SK-N-DZ (cell line): ENCODE data around the gene HCFC1. TPM values are rescaled to one million over a fixed set of nuclear protein-coding genes. Genes with fewer than 3 reads are reported as not detected.
A peak's percentile ranks its signal among the peaks of the same experiment; 100 is the strongest.

Source experiments
- DNase-seq: peaks from one replicate; pipeline ENCODE4 v3.0.0-alpha.2; 2015; ENCODE audit warnings: low spot score
- polyA plus RNA-seq, 2 experiments: library from polyadenylated mRNA; depleted of rRNA; stranded (reverse); fragments of >200 nt; gene quantifications; 2 replicates each; pipeline ENCODE4 v1.2.3, GENCODE V29; 2014

The HCFC1 gene
- 45.0 and 49.1 TPM in 2 replicates for polyA plus RNA-seq (2014; cell fraction: cytosol; rRNA removed)
- polyA plus RNA-seq (2014; cell fraction: nucleus; rRNA removed): 32.0 and 63.7 TPM in 2 replicates

DNA sequence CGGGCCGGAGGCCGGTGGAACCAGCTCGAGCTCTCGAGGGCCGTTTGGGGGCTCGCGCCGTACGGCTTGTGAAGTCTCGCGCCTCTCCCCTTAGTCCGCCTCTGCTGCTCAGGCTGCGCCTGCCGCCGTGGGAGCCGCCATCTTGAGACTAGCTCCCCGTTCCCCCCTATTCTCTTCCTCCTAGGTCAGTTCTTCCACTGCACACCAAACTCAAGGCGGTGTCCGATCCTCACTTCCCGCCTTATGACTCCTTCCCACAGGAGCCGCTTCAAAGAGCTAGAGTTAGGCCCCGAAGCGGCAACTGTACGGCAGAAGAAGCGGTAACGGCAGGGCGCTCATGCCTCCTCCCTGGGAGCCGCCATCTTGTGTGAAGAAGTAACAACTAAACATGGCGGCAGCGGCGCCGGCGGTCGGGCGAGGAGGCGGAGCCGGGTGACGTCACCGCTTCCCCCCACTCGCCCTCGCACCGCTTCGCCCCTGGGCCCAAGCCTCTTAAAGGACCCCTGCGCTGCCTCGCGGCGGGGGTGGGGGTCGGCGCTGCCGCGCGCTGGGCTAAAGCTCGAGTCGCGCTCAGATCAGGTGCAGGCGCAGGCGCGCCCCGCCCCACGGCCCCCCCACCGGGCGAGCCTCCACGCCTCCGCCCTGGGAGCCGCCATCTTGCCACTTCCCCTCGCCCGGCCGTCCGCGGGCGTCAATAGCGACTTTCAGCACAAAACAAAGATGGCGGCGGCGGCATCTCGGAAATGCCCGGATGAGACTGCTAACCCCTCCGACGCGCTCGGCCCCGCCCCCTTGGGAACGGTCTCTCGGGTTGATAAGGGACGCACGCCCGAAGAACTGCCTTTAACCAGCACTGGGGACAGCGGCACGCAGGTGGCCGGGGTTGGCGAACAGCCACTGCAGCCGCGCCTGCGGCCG lies at the start of gene HCFC1:
TSS of gene HCFC1 (minus strand) at position 369 of the 918 bp plus-strand sequence. CDS start 978 bp downstream, outside the sequence.
- DNase-seq: peak; percentile 95

DNA sequence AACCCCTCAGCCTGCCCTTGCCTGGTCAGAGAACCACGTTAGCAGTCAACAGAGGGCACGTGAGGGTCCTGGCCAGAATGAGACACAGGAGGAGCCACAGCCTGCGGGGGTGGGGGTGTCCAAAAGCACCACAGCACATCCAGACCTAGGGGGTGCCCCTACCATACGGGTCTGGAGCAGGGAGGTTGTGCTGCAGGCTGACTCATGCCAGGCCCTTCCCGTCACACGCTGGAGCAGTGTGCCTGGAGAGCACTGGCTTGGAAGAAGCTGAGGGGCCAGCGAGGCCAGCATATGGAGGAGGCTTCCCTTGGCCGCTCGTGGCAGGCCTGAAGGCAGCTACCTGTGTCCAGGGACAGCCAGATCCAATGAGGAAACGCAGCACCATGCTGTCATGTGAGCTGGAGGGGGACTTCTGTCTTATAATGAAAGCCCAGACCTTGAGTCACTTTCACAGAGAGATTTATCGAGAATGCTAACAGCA lies 49.6 kb upstream of the HCFC1 start:
- DNase-seq: no peak

DNA sequence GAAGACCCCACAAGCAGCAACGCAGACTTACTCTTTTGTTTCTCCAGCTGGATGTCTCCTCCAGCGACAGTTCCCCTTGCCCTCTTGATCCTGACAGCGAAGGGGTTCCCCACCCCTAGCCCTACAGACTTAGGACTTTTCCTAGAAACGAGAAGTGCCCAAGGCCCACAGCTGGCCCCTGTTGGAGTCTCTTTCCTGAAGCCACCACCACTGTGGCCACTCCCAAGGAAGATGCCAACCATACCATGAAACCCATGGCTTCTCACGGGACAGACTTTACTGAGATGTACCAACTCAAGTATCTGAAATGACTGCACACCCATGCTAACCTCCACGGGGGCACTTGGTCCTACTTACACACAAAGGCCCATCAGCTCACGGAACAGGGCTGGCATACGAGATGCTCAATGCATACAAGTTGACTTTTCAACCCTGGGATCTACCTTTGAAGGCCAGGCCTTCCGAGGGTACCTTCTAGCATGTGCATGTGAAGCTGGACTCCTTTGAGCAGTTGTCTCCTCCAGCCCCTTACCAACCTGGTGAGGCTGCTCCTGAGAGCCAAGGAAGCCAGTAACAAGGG lies 49.0 kb upstream of the HCFC1 start:
- DNase-seq: no peak

DNA sequence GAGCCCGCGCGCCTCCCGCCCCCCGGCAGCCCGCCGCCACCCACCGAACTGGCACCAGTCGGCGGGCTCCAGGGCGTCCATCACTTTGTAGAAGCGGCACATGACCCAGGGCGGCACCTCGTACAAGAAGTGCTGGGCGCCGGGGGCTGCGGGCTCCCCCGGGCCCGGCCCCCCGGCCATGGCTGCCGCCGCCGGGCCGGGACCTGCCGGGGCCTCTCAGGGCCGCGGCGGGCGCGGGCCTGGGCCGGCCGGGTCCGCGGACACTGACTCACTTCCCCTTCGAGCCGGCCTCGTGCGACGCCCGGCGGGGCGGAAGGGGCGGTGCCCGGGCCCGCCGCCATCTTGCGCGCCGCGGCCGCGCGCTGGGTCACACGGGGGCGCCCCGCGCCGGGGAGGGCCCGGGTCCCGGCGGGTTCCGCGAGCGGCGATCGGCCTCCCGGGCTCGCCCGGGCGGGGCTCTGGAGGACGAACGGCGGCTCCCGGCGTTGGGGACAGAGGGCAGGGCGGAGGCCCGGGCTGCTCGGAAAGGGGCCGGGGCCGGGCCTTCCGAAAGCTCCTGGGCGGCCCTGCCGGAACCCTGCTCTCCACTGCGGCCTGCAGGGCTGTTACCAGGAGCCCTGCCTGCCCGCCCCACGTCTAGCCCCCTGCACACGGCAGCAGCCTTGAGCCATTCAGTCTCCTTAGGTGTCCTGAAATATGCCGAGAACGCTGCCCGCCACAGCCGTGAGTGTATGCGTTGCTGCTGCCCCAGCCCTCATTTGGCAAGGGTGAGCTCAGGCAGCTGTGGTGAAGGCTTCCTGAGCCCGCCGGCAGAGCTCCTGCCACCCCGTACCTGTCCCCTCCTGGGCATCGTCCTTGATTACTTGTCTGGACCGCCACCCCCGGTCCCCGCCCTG lies 48.3 kb upstream of the HCFC1 start, which contains the start of gene IRAK1:
TSS of gene IRAK1 (minus strand) at position 270 of the 896 bp plus-strand sequence. CDS start at position 180, 90 bp downstream.
- no peak for DNase-seq

DNA sequence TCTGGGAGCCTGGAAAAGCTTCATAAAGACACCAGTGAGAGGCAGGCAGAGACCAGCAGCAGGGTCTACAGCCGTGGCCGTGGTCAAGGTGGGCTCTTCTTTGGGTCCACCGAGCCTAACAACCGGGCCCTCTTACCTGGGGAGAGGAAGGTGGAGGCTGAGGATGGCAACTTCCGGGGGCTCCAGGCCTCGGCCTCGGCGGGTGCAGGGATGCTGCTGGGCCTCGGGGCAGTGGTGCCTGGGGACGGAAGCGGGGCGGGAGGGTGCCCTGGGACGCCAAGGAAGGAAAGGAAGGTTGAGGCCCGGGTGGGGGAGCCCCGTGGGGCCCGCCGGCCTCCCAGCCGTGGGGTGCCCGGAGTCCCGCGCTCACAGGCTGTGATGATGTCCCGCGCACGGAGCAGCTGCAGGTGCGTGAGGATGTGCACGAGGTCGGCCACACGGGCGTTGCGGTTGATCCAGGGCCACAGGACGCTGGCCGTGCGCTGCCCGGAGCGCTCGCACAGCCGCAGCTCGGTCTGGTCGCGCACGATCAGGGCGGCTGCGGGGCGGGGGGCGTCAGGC lies 47.5 kb upstream of the HCFC1 start:
- no peak for DNase-seq

DNA sequence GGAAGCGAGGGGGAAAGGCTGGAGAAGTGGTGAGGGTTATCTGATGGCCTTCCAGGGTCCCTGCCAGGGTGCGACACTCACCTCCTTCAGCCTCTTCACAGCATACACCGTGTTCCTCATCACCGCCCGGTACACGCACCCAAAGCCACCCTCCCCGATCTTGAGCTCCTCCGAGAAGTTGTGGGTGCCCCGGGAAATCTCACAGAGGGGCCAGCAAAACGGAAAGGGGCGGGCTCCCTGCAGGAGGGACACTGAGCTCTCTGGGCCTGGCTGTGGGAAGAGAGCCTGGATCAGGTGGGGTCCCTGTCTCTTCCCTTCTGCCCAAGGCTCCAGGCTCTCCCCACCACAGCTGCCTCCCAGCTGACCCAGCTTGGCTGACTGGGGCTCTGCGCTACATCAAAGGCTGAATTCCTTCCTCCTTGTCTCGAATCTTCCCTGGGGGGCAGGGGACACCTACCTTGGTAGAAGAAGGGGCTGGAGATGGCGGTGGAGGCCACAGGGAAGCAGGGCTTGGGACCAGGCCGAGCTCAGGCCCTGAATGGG lies 47.0 kb upstream of the HCFC1 start:
- DNase-seq: no peak

DNA sequence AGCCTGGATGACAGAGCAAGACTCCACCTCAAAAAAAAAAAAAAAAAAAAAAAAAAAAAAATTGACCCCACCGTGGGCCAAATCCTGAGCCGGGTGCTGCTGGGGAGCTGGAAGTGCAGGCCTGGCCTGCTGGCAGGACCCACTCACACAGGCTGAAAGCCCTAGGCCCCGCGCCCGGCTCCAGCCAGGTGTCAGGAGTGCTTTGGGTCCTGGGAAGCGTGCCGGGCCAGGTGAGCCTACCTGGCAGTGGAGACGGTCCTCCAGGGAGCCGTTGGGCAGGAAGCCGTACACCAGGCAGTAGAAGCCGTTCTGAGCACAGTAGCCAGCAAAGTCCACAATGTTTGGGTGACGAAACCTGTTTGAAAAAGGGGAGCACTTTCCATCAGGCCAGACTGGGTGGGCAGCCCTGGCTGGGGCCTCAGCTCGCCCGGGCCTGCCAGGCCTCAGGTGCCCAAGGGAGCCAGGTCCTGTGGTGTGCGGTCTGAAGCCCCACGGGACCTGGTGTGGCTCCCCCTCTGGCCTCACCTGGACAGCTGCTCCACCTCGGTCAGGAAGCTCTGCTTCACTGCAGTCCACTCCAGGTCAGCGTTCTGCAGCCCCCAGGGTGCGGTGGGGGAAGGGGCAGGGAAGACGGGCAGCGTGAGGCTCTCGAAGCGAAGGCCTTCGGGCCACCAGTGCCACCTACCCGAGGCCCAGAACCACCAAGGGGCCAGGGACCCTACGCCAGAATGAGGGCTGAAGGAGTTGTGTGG lies 46.3 kb upstream of the HCFC1 start:
- no peak for DNase-seq

DNA sequence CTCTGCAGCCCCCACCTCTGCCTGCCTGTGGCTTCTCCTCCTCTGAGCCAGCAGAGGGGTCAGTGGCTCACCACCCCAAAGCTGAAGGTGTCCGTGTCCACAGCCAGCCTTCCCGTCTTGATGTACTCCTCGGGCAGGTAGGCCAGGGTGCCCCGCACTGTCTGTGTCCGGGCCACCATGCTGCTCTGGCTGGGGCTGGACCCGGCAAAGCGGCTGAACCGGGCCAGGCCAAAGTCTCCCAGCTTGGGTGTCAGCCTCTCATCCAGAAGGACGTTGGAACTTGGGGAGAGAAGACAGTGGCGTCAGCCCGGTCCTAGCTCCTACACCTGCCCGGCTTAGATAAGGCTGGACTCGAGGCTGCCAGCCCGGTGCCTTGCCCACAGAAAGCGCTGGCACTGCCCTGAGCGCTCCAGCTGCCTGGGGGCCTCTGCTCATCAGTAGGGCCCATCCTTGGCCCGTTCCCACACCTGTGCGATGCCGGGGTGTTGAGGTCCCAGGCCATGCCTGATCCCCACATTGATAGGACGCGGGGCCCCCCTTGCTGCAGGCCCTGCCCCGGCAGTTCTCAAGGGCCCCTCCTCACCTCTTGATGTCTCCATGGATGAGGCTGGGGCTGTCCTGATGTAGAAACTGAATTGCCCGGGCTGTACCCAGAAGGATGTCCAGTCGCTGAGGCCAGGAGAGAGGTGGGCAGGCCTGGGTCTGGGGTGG lies 44.9 kb upstream of the HCFC1 start:
- no peak for DNase-seq

DNA sequence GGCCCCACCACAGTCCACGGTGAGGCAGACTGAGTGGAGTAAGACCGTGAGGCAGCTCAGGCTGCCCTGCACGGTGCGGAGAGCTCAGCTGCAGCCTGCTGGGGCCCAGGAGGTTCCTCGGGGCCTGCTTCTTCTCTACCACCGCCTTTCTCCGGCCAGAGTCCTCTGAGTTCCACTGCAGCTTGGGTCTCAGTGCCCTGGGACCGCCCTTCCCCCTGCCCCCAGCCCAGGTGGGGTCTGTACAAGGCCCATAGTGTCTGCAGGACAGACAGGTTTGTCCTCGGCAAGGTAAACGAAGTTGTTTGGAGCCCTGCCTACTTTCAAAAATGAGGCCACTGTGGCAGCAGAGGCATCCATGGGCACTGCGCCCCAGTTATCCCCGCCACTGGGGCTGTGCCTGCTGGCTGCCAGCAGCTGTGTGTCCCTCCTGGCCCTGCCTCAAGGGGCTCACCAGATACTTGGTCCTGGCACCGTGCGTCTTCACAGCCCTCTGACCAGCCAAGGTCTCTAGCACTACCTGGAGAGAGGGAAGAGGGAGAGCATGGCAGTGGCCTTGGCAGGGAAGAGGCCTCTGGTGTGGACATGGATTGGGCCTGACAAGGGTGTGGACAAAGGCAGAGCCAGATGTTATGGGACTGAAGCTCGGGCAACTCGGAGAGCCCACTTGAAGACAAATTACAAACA lies 44.1 kb upstream of the HCFC1 start:
- DNase-seq: no peak

DNA sequence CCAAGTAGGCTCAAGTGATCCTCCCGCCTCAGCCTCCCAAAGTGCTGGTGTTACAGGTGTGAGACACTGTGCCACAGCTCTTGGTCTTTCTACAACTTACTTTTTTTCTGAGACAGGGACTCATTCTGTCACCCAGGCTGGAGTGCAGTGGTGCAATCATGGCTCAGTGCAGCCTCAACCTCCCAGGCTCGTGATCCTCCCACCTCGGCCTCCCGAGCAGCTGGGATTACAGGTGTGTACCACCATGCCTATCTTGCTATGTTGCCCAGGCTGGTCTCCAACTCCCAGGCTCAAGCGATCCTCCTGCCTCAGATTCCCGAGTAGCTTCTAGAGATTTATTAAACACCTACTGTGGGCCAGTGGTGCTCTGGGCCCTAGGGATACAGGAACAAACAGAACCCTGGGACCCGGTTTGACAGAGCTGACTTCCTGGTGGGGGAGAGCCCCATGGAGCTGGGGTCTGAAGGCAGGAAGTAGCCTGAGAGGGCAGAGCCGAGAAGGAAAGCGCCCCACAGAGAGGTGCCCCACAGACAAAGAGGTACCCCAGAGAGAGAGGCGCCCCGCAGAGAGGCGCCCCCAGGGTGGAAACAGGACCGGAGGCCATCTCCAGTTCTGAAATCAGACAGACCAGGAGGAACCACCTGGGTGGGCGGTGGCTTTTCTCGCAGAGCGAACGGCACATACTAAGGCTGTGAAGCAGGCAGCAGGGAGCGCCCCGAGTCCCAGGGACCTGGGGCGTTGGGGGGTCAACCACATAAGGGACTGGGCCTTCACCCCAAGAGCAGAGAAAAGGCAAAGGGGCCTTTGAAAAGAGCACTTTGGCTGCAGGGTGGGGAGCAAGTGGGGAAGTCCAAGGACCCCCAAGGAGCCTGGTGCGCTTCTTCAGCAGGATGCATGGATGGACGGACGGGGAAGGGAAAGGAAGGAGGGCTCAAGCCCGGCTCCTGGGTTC lies 43.1 kb upstream of the HCFC1 start:
- no peak for DNase-seq

DNA sequence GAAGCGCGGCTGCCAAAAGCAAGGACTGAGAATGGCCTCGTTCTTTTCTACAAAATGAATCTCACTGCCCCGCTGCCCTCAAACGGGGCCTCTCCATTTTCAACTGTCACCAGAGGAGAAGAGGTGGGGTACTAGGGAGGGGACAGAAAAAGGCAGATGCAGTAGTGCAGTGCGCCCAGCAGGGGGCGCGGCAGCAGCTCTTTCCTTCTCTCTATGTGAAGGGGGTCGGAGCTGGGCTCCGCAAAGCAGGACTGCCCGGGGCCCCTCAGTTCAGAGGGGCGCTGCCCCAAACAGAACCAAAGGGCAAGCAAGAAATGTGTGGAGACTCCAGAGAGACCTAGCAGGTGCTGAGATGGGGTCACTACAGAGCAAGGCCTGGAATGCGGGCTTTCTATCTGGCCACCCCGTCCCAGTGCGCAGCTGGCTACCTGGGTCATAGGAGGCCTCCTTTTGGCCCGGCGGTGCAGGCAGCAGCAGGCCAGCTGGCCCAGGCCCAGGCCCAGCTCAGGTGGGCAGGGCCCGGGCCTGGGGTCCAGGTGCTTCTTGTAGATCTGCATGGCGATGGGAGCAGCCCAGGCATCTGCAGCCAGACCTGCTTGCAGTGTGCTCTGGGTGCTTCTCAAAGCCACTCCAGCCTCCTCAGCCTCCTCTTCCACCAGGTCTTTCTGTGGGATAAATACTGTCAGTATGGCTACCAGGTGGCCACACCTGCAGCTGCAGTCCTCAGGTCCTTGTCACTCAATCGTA lies 42.2 kb upstream of the HCFC1 start:
- DNase-seq: peak; percentile 35

DNA sequence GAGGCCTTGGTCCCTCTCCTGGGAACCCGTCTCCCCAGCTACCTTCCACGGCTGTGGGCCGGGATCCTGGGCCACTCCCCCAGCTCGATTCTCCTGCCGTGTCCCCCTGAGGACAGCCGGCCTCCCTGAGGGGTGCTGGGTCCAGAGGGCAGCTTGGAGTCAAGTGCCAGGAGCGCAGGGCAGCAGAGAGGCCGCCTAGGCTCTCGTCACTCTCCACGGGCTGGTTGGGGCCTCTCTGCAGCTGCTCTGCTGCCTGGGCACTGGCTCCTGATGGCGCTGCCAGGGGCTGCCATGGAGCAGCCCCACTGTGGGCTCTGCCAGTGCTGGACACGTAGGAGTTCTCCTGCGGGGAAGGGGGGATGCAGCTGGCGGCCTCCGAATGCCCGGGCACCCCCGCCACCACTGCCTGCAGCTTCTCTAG lies 41.4 kb upstream of the HCFC1 start:
- DNase-seq: no peak

DNA sequence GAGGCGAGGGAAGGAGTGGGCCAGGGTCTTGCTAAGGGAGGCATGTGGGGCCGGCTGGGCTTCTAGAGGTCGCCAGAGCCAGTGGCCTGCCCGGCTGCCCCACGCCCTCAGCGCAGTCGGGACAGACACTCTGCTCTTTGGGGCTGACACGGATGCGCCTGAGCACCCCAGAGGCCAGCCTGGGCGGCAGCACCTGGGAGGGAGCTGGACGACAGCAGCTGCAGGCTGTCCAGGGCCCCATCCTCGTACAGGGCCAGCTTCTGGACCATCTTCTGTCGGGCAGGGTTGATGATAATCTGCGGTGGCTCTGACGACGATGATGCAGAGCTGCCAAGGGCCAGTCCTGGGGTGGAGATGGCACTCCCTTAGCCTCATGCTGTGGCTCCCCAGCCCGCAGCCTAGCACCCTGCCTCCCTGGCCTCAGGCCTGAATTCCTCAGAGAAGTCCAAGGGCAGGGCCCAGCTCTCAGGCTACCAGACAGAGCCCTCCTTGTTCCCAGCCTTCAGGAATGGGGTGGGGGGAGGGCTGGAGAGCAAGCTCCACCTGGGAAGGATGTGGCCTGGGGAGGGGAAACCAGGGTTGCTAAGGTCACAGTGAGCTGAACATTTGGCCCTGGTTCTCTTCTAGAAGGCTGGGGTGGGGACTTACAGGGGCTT lies 40.8 kb upstream of the HCFC1 start:
- DNase-seq: no peak

DNA sequence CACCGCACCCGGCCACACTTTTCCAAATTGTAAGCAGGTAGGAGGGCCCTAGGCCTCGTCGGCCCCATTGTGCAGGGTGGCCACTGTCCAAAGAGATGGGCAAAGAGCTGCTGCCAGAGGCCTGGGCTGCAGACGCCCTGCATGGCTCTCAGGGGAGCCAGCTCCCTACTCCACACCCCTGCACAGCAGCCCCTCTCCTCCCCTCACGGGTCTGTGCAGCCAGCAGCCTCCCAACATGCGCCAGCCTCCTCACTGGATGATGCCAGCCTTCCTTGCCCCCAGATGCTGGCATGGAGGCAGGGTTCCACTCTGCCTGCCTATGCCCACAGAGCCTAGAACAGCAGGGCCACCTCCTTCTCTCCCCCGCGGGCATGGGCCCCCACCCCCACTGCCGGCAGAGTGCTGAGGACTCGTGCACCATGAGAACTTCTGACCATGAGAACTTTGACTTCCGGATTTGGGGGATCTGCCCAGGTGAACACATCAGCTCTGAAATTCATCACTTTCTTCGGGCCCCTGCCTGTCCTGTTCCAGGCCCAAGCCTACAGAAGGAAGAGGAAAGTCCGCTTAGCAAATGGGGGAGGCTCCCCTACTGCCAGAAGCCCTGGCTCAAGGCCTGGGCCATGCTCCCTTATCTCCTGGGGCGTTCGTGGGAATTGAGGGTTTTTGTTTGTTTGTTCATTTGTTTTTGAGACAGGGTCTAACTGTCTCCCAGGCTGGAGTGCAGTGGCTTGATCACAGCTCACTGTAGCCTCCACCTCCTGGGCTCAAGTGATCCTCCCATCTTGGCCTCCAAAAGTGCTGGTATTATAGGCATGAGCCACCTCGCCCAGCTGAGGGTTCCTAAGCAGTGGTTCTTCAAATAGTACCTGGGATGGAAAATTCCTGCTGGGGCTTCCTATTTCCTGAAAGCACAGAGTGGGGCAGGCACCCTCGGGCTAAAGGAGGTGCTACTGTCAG lies 40.0 kb upstream of the HCFC1 start:
- no peak for DNase-seq
